IPS DF 6.9 (cell line): Measurements from ENCODE around the gene GJB2.

Experiments used
- DNase-seq: peaks from one replicate; pipeline ENCODE4 v3.0.0-alpha.2; 2013; ENCODE audit warnings: low read depth, low spot score
- H3K27ac ChIP-seq: one replicate; pipeline ENCODE4 v1.5.1; 2013; ENCODE audit warnings: low read length, control low read depth
- H3K27me3 ChIP-seq: 2 replicates; pipeline ENCODE4 v1.6.1; 2013; ENCODE audit warnings: mild to moderate bottlenecking, low read length; ENCODE audit not compliant: control insufficient read depth, insufficient read depth
- H3K36me3 ChIP-seq: 2 replicates; pipeline ENCODE4 v1.6.1; 2013; ENCODE audit warnings: low read length; ENCODE audit not compliant: control insufficient read depth, insufficient read depth
- H3K4me1 ChIP-seq: 2 replicates; pipeline ENCODE4 v1.6.1; 2013; ENCODE audit warnings: low read length; ENCODE audit not compliant: control insufficient read depth, insufficient read depth
- H3K4me3 ChIP-seq: 2 replicates; pipeline ENCODE4 v1.5.1; 2013; ENCODE audit warnings: mild to moderate bottlenecking, low read length
- H3K9me3 ChIP-seq: 2 replicates; pipeline ENCODE4 v1.6.1; 2013; ENCODE audit warnings: low read length, inconsistent platforms; ENCODE audit not compliant: control insufficient read depth, insufficient read depth
- WGBS: extraction: QIAGEN DNeasy Blood & Tissue Kit; methylation state at CpG from one replicate; pipeline ENCODE4 v1.1.7; 2013; ENCODE audit warnings: mixed read lengths, missing lambda C conversion rate; ENCODE audit not compliant: insufficient read length, insufficient coverage; 5-methylcytosine and 5-hydroxymethylcytosine counted together

The GJB2 gene

GRCh38 chr13:20219577-20219976, 26.8 kb upstream of the GJB2 start:
- DNase-seq, result no peak
- Histone ChIP-seq H3K27ac (no peak overlapping the region), H3K4me1 (no peaks in the 10 kb centered on the region), H3K9me3 (no peaks in the 10 kb centered on the region), H3K36me3 (no peaks in the 10 kb centered on the region), H3K27me3 (no peaks in the 10 kb centered on the region), H3K4me3 (no peak overlapping the region)

DNA sequence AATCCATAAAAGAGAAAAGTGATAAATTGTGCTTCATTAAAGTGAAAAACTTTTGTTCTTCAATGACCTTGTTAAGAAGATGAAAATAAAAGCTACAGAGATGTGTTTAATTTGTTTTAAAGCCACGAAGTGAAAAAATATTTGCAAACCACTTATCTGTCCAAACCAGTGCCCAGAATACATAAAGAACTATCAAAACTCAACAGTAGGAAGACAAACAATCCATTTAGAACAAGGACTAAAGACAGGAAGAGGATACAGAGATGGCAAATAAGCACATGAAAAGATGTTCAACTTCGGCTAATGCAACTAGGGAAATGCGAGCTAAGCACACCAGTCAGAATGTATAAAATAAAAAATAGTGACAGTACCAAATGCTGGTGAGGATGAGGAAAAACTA, 24.4 kb upstream of the GJB2 start:
- no peaks in the 10 kb centered on the region for H3K4me1 ChIP-seq
- H3K4me3 ChIP-seq, result no peak overlapping the region
- no CpG with 5 or more reads among the region's 3 CpGs for WGBS
- no peak overlapping the region for H3K27ac ChIP-seq
- no peaks in the 10 kb centered on the region for H3K9me3 ChIP-seq
- DNase-seq, result no peak
- H3K36me3 ChIP-seq, result no peaks in the 10 kb centered on the region
- no peaks in the 10 kb centered on the region for H3K27me3 ChIP-seq

DNA sequence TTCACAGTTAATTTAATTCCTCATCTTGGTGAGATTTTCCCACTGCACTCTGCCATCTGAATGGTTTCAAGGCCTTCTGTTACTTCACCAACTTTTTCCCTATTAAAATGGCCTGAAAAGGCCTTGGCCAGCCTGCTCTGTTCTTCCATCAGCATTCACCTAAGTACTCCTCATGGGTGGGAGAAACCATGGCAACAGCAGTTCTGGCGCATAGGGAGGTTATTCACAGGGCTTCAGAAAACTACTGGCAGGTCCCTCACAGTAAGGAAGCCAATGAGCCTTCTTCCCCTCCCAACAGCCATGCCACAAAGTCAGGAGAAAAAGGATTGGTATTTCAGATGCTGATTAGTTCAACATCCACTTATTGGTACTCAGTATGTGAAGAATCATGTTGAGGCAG, 17.2 kb upstream of the GJB2 start:
- Histone ChIP-seq H3K27ac (no peak overlapping the region), H3K9me3 (no peaks in the 10 kb centered on the region), H3K4me1 (no peaks in the 10 kb centered on the region), H3K4me3 (no peak overlapping the region), H3K36me3 (no peaks in the 10 kb centered on the region; the same call in 1 of the 2 replicates), H3K27me3 (no peaks in the 10 kb centered on the region)
- no CpG with 5 or more reads among the region's 1 CpG for WGBS
- DNase-seq, result no peak

DNA sequence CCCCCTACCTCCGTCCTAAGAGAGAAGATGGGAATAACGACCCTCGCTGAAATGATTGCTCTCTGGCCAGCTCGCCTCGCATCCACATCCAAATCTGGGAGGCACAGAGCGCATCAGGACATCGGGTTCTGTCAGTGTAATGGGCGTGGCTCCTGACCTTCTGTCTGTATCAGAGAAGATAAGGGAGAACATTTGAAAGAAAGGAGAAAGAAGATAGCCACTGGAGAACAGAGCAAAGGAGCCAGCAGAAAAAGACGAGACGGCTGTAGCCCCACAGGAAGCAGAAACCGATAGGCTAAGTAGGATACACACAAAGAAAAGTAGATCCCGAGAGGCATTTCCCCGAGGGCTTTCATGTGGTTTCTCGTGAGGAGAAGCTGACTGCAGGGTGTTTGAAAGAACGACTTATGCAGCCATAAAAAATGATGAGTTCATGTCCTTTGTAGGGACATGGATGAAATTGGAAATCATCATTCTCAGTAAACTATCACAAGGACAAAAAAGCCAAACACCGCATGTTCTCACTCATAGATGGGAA, 14.0 kb upstream of the GJB2 start:
- no CpG with 5 or more reads among the region's 16 CpGs for WGBS
- no peak for DNase-seq
- Histone ChIP-seq H3K36me3 (no peaks in the 10 kb centered on the region; the same call in 1 of the 2 replicates), H3K4me1 (no peaks in the 10 kb centered on the region), H3K9me3 (no peaks in the 10 kb centered on the region), H3K27me3 (no peaks in the 10 kb centered on the region), H3K27ac (no peak overlapping the region), H3K4me3 (no peak overlapping the region)

DNA sequence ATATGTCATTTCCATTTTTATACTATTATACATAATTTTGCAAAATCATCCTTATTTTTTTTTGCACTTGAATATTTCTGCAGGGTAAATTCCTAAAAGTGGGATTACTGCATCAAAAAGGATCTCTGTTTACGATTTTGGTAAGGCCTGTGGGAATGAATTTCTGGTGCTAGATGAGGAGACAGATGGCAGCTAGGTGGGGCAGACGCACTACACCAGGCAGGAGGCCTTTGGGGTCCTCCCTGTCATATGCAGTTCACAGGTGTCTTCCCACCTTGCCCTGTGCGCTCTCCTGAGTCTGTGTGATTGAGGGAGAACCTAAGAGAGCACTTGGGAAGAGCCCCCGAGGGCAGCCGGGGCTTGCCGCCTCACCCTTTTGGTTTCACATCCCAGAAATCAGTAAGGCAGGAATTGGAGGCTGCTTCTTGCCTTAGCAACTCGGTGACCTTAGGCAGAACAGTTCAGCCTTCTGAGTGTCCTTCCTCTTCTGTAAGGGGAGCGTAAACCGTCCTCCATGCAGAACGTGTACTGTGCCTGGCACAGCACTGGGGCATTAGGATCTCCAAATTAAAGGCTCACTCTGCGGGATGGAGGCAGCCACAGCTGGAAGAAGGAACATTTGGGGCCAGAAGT, 13.4 kb upstream of the GJB2 start:
- Histone ChIP-seq H3K4me3 (no peak overlapping the region), H3K9me3 (no peaks in the 10 kb centered on the region), H3K27ac (no peak overlapping the region), H3K27me3 (no peaks in the 10 kb centered on the region), H3K36me3 (no peaks in the 10 kb centered on the region; the same call in 1 of the 2 replicates), H3K4me1 (no peaks in the 10 kb centered on the region)
- no CpG with 5 or more reads among the region's 11 CpGs for WGBS
- no peak for DNase-seq

DNA sequence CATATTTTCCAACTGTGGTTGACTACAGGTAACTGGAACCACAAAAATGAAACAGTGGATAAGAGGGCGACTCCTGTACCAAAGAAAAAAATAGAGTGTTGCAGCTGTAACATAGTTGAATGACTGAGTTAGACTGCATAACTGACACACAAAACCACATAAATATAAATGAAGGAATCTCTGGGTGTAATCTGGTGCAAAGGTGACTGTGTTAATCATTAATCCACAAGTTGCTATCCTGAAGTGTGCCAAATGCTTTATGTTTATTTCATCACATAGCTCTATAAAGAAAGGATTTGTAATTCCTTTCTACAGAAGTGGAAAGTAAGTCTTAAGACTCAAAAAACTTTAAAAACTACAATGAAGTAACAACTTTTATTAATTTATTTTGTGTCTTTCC, 6.0 kb upstream of the GJB2 start:
- no CpG with 5 or more reads among the region's 1 CpG for WGBS
- no peak for DNase-seq
- peaks cover 22% of the 10 kb centered on the region for H3K27me3 ChIP-seq

DNA sequence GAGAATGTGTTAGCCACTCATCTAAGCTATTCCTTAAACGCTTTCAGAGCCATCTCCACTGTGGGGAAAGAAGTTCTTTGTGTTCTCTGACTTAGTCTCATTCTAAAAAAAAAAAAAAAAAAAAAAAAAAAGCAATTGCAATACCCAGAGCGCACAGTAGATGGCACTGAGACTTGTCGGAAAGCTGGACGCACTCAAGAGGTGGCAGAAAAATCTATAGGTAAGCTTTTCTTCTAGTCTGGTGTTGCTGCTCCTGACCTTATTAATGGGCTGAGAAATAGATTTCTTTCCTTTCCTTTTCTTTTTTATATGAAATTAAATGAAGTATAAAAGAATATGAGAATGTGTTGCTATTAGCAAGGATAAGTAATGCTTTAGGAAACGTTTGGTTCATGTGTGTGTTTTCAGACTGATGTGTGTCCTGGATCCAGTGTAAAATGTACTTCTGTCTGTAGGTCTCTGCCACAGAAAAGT, 4.7 kb upstream of the GJB2 start:
- Histone ChIP-seq H3K27ac (no peak overlapping the region), H3K27me3 (peaks cover 32% of the 10 kb centered on the region), H3K9me3 (no peaks in the 10 kb centered on the region), H3K4me3 (no peak overlapping the region), H3K4me1 (no peaks in the 10 kb centered on the region; the same call in 1 of the 2 replicates), H3K36me3 (no peaks in the 10 kb centered on the region)
- no peak for DNase-seq
- WGBS, result 100% methylated on average over 1 of the region's 5 CpGs

More for the DNA sequence above, 6.0 kb upstream of the GJB2 start:
- Histone ChIP-seq H3K27ac (no peak overlapping the region), H3K9me3 (no peaks in the 10 kb centered on the region), H3K4me1 (no peaks in the 10 kb centered on the region; the same call in 1 of the 2 replicates), H3K4me3 (no peak overlapping the region), H3K36me3 (no peaks in the 10 kb centered on the region)

DNA sequence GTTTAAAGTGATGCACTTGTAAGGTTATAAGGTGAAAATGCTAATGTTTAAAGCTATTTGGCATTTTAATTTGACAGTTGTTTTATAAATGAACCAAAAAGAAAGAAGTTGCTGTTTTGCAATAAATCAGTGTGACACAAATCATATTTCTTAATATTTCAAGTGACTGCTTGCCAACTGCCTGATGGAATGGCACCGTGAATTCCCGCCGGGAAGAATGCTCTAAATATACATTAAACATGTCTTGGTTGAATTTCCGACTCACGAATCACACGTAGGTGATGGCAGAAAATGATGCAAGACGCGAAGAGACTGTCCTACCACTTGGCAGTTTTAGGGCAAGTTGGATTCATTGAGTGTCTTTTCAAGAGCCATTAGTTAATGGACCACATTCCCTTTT, 3.1 kb upstream of the GJB2 start:
- peaks cover 47% of the 10 kb centered on the region for H3K27me3 ChIP-seq
- WGBS, result no CpG with 5 or more reads among the region's 8 CpGs
- DNase-seq, result no peak

DNA sequence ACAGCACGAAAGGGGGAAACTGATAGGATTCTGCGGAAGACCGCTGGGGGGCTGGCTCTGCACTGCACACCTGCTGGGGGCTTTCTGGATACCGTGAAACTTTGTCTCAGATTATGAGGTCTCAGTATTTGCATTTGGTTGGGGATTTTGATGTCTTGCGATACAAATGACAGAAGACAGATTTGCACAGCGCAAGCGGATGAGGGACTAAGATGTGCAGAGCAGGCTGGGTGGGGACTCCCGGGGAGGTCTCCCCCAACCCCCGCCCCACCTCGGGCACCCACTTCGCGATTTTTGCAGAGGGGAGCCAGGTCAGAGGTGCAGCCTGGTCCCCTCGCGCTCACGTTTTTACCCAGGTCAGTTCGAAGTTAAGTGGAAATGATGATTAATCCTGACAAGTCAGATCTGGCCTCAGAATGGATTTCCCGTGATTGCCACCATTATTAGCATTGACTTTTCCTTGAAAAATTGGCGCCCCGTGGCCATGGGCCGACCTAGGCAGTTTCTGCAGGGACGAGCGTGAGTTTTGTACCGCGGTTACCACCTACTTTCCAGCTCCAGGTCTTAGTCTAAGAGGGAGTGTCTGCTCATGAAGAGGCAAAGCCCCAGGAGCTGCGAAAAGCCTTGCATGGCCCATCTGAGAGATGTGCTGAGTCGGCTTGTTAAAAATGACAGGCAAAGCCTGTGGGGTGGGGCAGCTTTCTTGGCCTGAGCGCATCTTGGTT, 1.3 kb upstream of the GJB2 start:
- Histone ChIP-seq H3K27me3 (peaks cover 57% of the 10 kb centered on the region), H3K9me3 (no peaks in the 10 kb centered on the region), H3K36me3 (no peaks in the 10 kb centered on the region), H3K4me3 (no peak overlapping the region; the same call in 1 of the 2 replicates), H3K4me1 (peaks cover 1% of the 10 kb centered on the region; the same call in 1 of the 2 replicates), H3K27ac (no peak overlapping the region)
- WGBS, result no CpG with 5 or more reads among the region's 27 CpGs
- DNase-seq, result no peak

More for the DNA sequence above, 3.1 kb upstream of the GJB2 start:
- Histone ChIP-seq H3K4me1 (peaks cover 1% of the 10 kb centered on the region; the same call in 1 of the 2 replicates), H3K36me3 (no peaks in the 10 kb centered on the region), H3K9me3 (no peaks in the 10 kb centered on the region), H3K4me3 (no peak overlapping the region), H3K27ac (no peak overlapping the region)

DNA sequence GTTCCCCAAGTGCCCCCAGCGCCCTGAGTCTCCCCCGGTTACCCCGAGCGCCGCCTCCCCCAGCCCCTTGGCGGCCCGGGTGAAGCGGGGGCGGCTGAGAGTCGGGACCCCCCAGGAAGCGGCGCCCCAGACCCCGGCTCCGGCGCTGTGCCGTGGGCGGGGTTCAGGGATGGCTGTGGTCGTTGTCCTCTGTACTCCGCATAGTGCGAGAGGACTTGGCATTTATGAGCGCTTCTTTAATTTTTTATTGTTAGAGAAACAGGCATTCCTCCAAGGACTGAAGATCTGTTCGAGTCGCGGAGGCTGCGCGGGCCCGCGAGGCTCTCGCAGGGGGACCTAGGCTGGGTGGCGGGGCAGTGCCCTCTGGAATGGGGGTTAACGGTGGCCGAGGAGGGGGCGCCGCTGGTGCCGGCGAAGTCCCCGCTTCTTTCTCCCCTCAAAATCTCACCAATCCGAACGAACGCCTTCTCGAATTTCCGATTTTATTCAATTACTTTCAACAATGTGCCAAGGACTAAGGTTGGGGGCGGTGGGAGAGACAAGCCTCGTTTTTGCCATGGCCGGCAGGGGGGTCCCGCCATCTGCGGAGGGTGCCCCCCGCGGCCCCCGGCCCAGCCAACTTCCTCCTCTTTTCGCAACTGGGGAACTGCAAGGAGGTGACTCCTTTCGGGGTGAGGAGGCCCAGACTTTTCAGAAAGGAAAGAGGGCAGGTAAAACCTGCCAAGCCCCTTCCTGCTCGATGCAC, 596 bp upstream of the GJB2 start:
- no peak overlapping the region for H3K27ac ChIP-seq
- DNase-seq, result no peak

More for the DNA sequence above, 596 bp upstream of the GJB2 start:
- Histone ChIP-seq H3K4me1 (peaks cover 1% of the 10 kb centered on the region; the same call in 1 of the 2 replicates), H3K27me3 (peaks cover 57% of the 10 kb centered on the region), H3K36me3 (no peaks in the 10 kb centered on the region), H3K4me3 (peak overlapping the region; percentile 47; the same call in 1 of the 2 replicates), H3K9me3 (no peaks in the 10 kb centered on the region)
- no CpG with 5 or more reads among the region's 53 CpGs for WGBS
